Thoracic aorta (tissue), 2 donors: Measurements from ENCODE around the gene DTNB. TPM values are rescaled to one million over a fixed set of nuclear protein-coding genes. Genes with fewer than 3 reads are reported as not detected.

Experiments used
- ATAC-seq: fragments of 150-250 bp; one replicate; pipeline ENCODE4 v1.8.0; 2017; ENCODE audit warnings: low read depth; ENCODE audit not compliant: insufficient number of reproducible peaks, low FRiP score
- DNase-seq: peaks from one replicate; pipeline ENCODE4 v3.0.0-alpha.2; 2020; ENCODE audit warnings: low spot score
- H3K27ac ChIP-seq, 2 donors: fragments of 200-600 bp; sonication (generic); 1 replicate in 1 of 2; 2 replicates in 1 of 2; pipeline ENCODE4 v1.5.1; 2016; ENCODE audit warnings: mild to moderate bottlenecking in 2 of 2, moderate library complexity in 2 of 2
- H3K27me3 ChIP-seq: fragments of 200-600 bp; sonication (generic); replicated peaks from 2 replicates; pipeline ENCODE4 v1.6.0; 2016; ENCODE audit warnings: mild to moderate bottlenecking; ENCODE audit not compliant: insufficient read depth
- H3K36me3 ChIP-seq: fragments of 200-600 bp; sonication (generic); one replicate; pipeline ENCODE4 v1.5.1; 2016
- H3K4me1 ChIP-seq, 2 donors: fragments of 200-600 bp; sonication (generic); 1 replicate in 1 of 2; 2 replicates in 1 of 2; pipeline versions ENCODE4 v1.5.1 to v1.6.0; 2016; ENCODE audit warnings: low read depth in 2 of 2, mild to moderate bottlenecking in 1 of 2; ENCODE audit not compliant: control insufficient read depth in 1 of 2
- H3K4me3 ChIP-seq: fragments of 200-600 bp; sonication (generic); 2 replicates; pipeline ENCODE4 v1.5.1; 2016; ENCODE audit warnings: mild to moderate bottlenecking
- H3K9me3 ChIP-seq: fragments of 200-600 bp; sonication (generic); 2 replicates; pipeline ENCODE4 v1.5.1; 2016
- total RNA-seq, 2 donors: library from RNA; depleted of rRNA; stranded (reverse); fragments of >200 nt; gene quantifications; one replicate each; pipeline versions ENCODE4 v1.1.0 to v1.2.3, GENCODE V29; 2016
- TF ChIP-seq, protein P1 (sequence below): fragments of 200-600 bp; sonication (generic); IDR thresholded peaks from one replicate; pipeline ENCODE4 v1.5.1; 2019; ENCODE audit warnings: antibody characterized with exemption

Gene DTNB
- total RNA-seq, 2 donors from 2014 or later: 16.3 to 76.2 TPM

DNA sequence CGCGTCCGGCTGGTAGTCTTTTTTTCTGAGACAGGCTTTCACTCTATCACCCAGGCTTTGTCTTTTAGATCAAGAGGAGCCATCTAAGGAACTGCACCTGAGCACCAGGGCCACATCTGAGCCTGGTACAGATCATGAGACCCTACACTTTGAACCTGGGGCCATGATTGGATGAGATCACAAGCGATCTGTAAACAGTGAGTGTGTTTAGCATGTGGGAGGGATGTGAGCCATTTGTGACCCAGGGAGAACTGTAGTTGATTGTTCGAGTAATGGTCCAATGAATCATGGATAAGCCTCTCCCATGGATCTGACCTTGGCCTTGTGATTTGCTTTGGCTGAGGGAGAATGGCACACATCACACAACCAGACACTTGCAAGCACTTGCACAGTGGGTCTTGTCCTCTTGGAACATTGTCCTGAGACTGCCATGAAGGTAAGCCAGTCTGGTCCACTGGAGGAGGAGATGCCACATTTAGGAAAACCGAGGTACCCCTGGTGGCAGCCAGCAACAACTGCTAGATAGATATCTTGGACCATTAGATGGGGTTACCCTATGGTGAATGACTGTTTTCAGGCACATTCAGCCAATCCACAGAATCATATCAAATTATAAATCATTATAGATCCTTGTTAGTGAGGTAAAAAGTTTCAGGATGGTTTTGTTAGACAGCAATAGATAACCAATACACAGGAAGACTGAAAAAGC is 19.5 kb upstream of the DTNB start:
- H3K4me1 ChIP-seq: no peaks in the 10 kb centered on the region
- no peak for ATAC-seq
- no peak overlapping the region for H3K4me3 ChIP-seq
- no peaks in the 10 kb centered on the region for H3K27me3 ChIP-seq
- no peak overlapping the region for H3K27ac ChIP-seq
- no peak for DNase-seq
- no peaks in the 10 kb centered on the region for H3K9me3 ChIP-seq
- TF ChIP-seq, protein P1, sequence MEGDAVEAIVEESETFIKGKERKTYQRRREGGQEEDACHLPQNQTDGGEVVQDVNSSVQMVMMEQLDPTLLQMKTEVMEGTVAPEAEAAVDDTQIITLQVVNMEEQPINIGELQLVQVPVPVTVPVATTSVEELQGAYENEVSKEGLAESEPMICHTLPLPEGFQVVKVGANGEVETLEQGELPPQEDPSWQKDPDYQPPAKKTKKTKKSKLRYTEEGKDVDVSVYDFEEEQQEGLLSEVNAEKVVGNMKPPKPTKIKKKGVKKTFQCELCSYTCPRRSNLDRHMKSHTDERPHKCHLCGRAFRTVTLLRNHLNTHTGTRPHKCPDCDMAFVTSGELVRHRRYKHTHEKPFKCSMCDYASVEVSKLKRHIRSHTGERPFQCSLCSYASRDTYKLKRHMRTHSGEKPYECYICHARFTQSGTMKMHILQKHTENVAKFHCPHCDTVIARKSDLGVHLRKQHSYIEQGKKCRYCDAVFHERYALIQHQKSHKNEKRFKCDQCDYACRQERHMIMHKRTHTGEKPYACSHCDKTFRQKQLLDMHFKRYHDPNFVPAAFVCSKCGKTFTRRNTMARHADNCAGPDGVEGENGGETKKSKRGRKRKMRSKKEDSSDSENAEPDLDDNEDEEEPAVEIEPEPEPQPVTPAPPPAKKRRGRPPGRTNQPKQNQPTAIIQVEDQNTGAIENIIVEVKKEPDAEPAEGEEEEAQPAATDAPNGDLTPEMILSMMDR: no peak
- H3K36me3 ChIP-seq: no peaks in the 10 kb centered on the region

DNA sequence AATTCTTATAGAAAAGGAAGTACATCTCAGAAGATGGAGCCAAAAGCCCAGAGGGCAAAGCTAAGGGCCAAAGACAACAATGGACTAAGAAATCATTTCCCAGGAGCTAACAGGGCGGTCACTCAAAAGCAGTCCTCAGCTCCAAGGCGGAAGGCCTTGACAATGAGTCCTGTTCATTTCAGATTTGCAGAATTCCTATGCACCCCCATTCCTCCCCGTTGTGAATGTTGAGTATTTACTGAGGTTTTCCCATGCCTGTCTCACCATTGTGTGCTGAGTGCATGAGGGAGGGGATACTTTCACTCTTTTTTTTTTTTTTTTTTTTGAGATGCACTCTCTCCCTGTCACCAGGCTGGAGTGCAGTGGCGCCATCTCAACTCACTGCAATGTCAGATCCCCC is 18.8 kb upstream of the DTNB start:
- no peaks in the 10 kb centered on the region for H3K27me3 ChIP-seq
- no peaks in the 10 kb centered on the region for H3K9me3 ChIP-seq
- H3K36me3 ChIP-seq: no peaks in the 10 kb centered on the region
- no peak overlapping the region for H3K27ac ChIP-seq
- ATAC-seq (no peak), DNase-seq (no peak)
- H3K4me3 ChIP-seq: no peak overlapping the region
- TF ChIP-seq, protein P1: no peak
- H3K4me1 ChIP-seq: no peaks in the 10 kb centered on the region

DNA sequence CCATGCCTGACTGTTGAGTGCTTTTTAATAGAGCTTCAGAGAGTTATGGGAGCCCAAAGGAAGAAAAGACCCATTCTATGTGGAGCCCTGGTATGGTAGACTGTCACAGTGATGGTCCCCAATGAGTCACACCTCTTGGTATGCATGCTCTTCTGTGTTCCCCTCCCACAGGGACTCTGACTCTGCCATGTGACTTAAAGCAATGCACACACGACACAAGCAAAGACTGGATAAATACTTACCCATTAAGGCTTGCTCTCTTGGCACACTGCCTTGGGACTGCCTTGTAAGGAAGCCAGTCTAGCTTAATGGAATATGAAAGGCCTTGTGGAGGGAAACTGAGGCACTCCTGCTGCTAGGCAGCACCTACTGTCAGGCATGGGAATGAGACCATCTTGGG is 16.7 kb upstream of the DTNB start:
- TF ChIP-seq, protein P1: no peak
- no peaks in the 10 kb centered on the region for H3K4me1 ChIP-seq
- ATAC-seq (no peak), DNase-seq (no peak)
- H3K36me3 ChIP-seq: no peaks in the 10 kb centered on the region
- H3K27me3 ChIP-seq: no peaks in the 10 kb centered on the region
- H3K9me3 ChIP-seq: no peaks in the 10 kb centered on the region
- H3K27ac ChIP-seq: no peak overlapping the region
- no peak overlapping the region for H3K4me3 ChIP-seq

DNA sequence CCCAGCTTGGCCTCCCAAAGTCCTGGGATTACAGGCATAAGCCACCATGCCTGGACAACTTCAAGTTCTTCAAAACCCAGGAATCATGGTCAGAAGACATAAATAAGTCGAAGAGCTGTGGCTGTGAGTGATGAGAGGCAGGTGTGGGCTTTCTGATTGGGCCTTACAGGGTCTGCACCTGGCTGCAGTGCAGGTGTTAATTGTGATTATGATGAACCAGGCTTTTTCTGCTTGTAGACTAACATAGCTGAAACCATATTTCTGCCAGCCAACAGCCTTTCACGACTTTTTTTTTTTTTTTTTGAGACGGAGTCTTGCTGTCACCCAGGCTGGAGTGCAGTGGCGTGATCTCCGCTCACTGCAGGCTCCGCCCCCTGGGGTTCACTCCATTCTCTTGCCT is 14.9 kb upstream of the DTNB start:
- H3K4me1 ChIP-seq: no peaks in the 10 kb centered on the region

DNA sequence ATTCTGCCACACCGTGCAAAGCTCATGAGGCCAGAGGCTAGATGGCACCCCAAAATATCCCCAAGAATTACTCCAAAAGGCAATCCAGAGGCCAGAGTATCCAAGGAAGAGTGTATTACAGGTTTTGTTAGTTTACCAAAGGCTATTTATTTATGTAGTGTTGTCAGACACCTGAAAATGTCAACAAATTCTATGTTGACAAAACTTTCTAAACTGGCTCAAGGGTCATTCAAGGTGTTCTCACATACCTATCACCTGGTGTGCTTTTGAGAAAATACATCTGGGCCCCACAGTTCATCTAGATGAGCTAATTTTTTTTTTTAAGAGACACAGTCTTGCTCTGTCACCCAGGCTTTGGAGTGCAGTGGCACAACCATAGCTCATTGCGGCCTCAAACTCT is 12.4 kb upstream of the DTNB start:
- ATAC-seq: no peak

More for the DNA sequence above, 14.9 kb upstream of the DTNB start:
- DNase-seq (no peak), ATAC-seq (no peak)
- no peaks in the 10 kb centered on the region for H3K9me3 ChIP-seq
- no peaks in the 10 kb centered on the region for H3K36me3 ChIP-seq
- TF ChIP-seq, protein P1: no peak
- no peaks in the 10 kb centered on the region for H3K27me3 ChIP-seq
- no peak overlapping the region for H3K4me3 ChIP-seq
- H3K27ac ChIP-seq: no peak overlapping the region

More for the DNA sequence above, 12.4 kb upstream of the DTNB start:
- H3K27ac ChIP-seq: no peak overlapping the region
- no peaks in the 10 kb centered on the region for H3K4me1 ChIP-seq
- TF ChIP-seq, protein P1: no peak
- H3K36me3 ChIP-seq: no peaks in the 10 kb centered on the region
- DNase-seq: no peak
- no peak overlapping the region for H3K4me3 ChIP-seq
- H3K9me3 ChIP-seq: no peaks in the 10 kb centered on the region
- H3K27me3 ChIP-seq: no peaks in the 10 kb centered on the region
